Neuronal stem cell (in vitro differentiated cells): ENCODE measurements around the gene WDR48.

ENCODE experiments used
- DNase-seq: peaks from one replicate; pipeline ENCODE4 v3.0.0-alpha.2; 2013; ENCODE audit warnings: low spot score
- H2AFZ ChIP-seq: one replicate; pipeline ENCODE4 v1.6.1; 2013; ENCODE audit warnings: mild to moderate bottlenecking, low read length, inconsistent platforms
- H2AK5ac ChIP-seq: 2 replicates; pipeline ENCODE4 v1.6.1; 2013; ENCODE audit warnings: low read depth, mild to moderate bottlenecking, inconsistent platforms, low read length, moderate library complexity, mixed read lengths
- H2BK120ac ChIP-seq: 2 replicates; pipeline ENCODE4 v1.6.1; 2013; ENCODE audit warnings: low read depth, mild to moderate bottlenecking, inconsistent platforms, low read length, moderate library complexity, mixed read lengths
- H2BK12ac ChIP-seq: one replicate; pipeline ENCODE4 v1.6.1; 2013; ENCODE audit warnings: low read length, inconsistent platforms
- H2BK15ac ChIP-seq: 2 replicates; pipeline ENCODE4 v1.6.1; 2013; ENCODE audit warnings: mild to moderate bottlenecking, low read length, inconsistent platforms, mixed read lengths
- H2BK5ac ChIP-seq: one replicate; pipeline ENCODE4 v1.6.1; 2013; ENCODE audit warnings: inconsistent platforms, mild to moderate bottlenecking, low read length, moderate library complexity
- H3K14ac ChIP-seq: one replicate; pipeline ENCODE4 v1.6.1; 2013; ENCODE audit warnings: low read length, inconsistent platforms
- H3K18ac ChIP-seq: 2 replicates; pipeline ENCODE4 v1.6.1; 2013; ENCODE audit warnings: low read length, inconsistent platforms
- H3K23ac ChIP-seq: 2 replicates; pipeline ENCODE4 v1.6.1; 2013; ENCODE audit warnings: low read depth, mild to moderate bottlenecking, mixed read lengths, low read length, inconsistent platforms; ENCODE audit not compliant: poor library complexity
- H3K27ac ChIP-seq: replicated peaks from 3 replicates; pipeline ENCODE4 v1.5.1; 2013; ENCODE audit warnings: low read length, inconsistent platforms
- H3K27me3 ChIP-seq, 3 experiments: 2 replicates each; pipeline ENCODE4 v1.6.1; 2013; ENCODE audit warnings: low read length in 3 of 3, mild to moderate bottlenecking in 2 of 3, inconsistent platforms in 1 of 3, low read depth in 1 of 3, mixed read lengths in 1 of 3, moderate library complexity in 1 of 3; ENCODE audit not compliant: control insufficient read depth in 3 of 3, insufficient read depth in 3 of 3
- H3K36me3 ChIP-seq, 2 donors: replicated peaks in 1 of 2; 2 replicates each; pipeline ENCODE4 v1.6.1; 2013; ENCODE audit warnings: low read length in 2 of 2; ENCODE audit not compliant: control insufficient read depth in 2 of 2, insufficient read depth in 2 of 2
- H3K4ac ChIP-seq: 2 replicates; pipeline ENCODE4 v1.6.1; 2013; ENCODE audit warnings: inconsistent platforms, mild to moderate bottlenecking, low read length, moderate library complexity
- H3K4me1 ChIP-seq, 2 donors: 1 replicate in 1 of 2; 2 replicates in 1 of 2; pipeline ENCODE4 v1.6.1; 2013; ENCODE audit warnings: low read length in 2 of 2, low read depth in 1 of 2; ENCODE audit not compliant: control insufficient read depth in 2 of 2, insufficient read depth in 1 of 2
- H3K4me2 ChIP-seq: one replicate; pipeline ENCODE4 v1.6.1; 2013; ENCODE audit warnings: mild to moderate bottlenecking, low read length, inconsistent platforms; ENCODE audit not compliant: insufficient read depth, poor library complexity, severe bottlenecking
- H3K4me3 ChIP-seq, 2 donors: 2 replicates each; pipeline ENCODE4 v1.5.1; 2013; ENCODE audit warnings: low read length in 2 of 2, mild to moderate bottlenecking in 2 of 2, inconsistent platforms in 1 of 2, moderate library complexity in 1 of 2
- H3K79me1 ChIP-seq: one replicate; pipeline ENCODE4 v1.6.1; 2013; ENCODE audit warnings: low read depth, mild to moderate bottlenecking, inconsistent platforms, low read length, moderate library complexity
- H3K9ac ChIP-seq: one replicate; pipeline ENCODE4 v1.6.1; 2013; ENCODE audit warnings: mild to moderate bottlenecking, low read depth, low read length, inconsistent platforms; ENCODE audit not compliant: poor library complexity
- H3K9me3 ChIP-seq, 2 donors: replicated peaks in 1 of 2; 2 replicates each; pipeline versions ENCODE3 to v1.6.1; 2013; ENCODE audit warnings: low read length in 2 of 2, mild to moderate bottlenecking in 2 of 2, inconsistent platforms in 1 of 2, low read depth in 1 of 2, mixed read lengths in 1 of 2, moderate library complexity in 1 of 2; ENCODE audit not compliant: control insufficient read depth in 2 of 2, insufficient read depth in 1 of 2
- H4K8ac ChIP-seq: one replicate; pipeline ENCODE4 v1.6.1; 2013; ENCODE audit warnings: low read depth, mild to moderate bottlenecking, inconsistent platforms, low read length, moderate library complexity
- H4K91ac ChIP-seq: one replicate; pipeline ENCODE4 v1.6.1; 2013; ENCODE audit warnings: low read length, low read depth, mild to moderate bottlenecking, inconsistent platforms; ENCODE audit not compliant: poor library complexity
- WGBS, 2 donors: extraction: QIAGEN DNeasy Blood & Tissue Kit; methylation state at CpG; one replicate each; pipeline ENCODE4 v1.1.7; 2013; ENCODE audit warnings: missing lambda C conversion rate in 2 of 2, mixed read lengths in 1 of 2; ENCODE audit not compliant: insufficient read length in 2 of 2, insufficient replicate concordance in 1 of 2; ENCODE audit errors: extremely low coverage in 2 of 2; 5-methylcytosine and 5-hydroxymethylcytosine counted together

WDR48 gene

GRCh38 chr3:39088889-39089288, 37.1 kb downstream of the WDR48 start:
- Histone ChIP-seq H3K23ac (no peak overlapping the region), H3K18ac (no peak overlapping the region), H2BK5ac (no peak overlapping the region), H3K36me3 (peaks cover 27 to 97% of the 10 kb centered on the region in 2 donors), H3K4me3 (no peak overlapping the region), H4K8ac (no peak overlapping the region), H4K91ac (no peak overlapping the region), H2BK15ac (no peak overlapping the region), H3K9me3 (no peaks in the 10 kb centered on the region), H3K9ac (no peak overlapping the region), H2AK5ac (no peak overlapping the region), H3K14ac (no peak overlapping the region), H3K79me1 (no peaks in the 10 kb centered on the region), H3K27me3 (no peaks in the 10 kb centered on the region), H3K27ac (no peak overlapping the region), H2BK120ac (no peak overlapping the region), H3K4ac (no peak overlapping the region), H2BK12ac (no peak overlapping the region), H3K4me1 (no peaks in the 10 kb centered on the region), H3K4me2 (no peak overlapping the region), H2AFZ (no peak overlapping the region)
- WGBS, 2 donors = no CpG with 5 or more reads among the region's 3 CpGs
- DNase-seq = no peak

GRCh38 chr3:39090922-39091321, 39.1 kb downstream of the WDR48 start:
- no CpG with 5 or more reads among the region's 2 CpGs for whole genome bisulfite sequencing, 2 donors

GRCh38 chr3:39094851-39095677, 43.2 kb downstream of the WDR48 start:
- peaks cover 45 to 100% of the 10 kb centered on the region in 2 donors for H3K36me3 ChIP-seq
- no peak overlapping the region for H3K9ac ChIP-seq
- no peak overlapping the region for H3K4ac ChIP-seq

More at GRCh38 chr3:39090922-39091321, 39.1 kb downstream of the WDR48 start:
- Histone ChIP-seq H2AK5ac (no peak overlapping the region), H3K27ac (no peak overlapping the region), H3K23ac (no peak overlapping the region), H3K79me1 (no peaks in the 10 kb centered on the region), H3K4me2 (no peak overlapping the region), H4K8ac (no peak overlapping the region), H2BK12ac (no peak overlapping the region), H2BK15ac (no peak overlapping the region), H3K9ac (no peak overlapping the region), H2AFZ (no peak overlapping the region), H3K4ac (no peak overlapping the region), H2BK120ac (no peak overlapping the region), H3K4me3 (no peak overlapping the region), H3K27me3 (no peaks in the 10 kb centered on the region), H4K91ac (no peak overlapping the region), H3K36me3 (peaks cover 37 to 99% of the 10 kb centered on the region in 2 donors), H3K18ac (no peak overlapping the region), H3K9me3 (no peaks in the 10 kb centered on the region), H3K4me1 (no peaks in the 10 kb centered on the region), H2BK5ac (no peak overlapping the region), H3K14ac (no peak overlapping the region)
- DNase-seq = no peak

GRCh38 chr3:39095778-39096177, 44.0 kb downstream of the WDR48 start:
- H4K91ac ChIP-seq = no peak overlapping the region
- no peak overlapping the region for H4K8ac ChIP-seq
- no peak overlapping the region for H3K4me2 ChIP-seq
- no peak overlapping the region for H2BK12ac ChIP-seq
- H2AK5ac ChIP-seq = no peak overlapping the region
- no peak for DNase-seq
- peaks cover 0 to 11% of the 10 kb centered on the region in 2 donors for H3K4me1 ChIP-seq
- peaks cover 47 to 100% of the 10 kb centered on the region in 2 donors for H3K36me3 ChIP-seq
- no peak overlapping the region for H3K4ac ChIP-seq
- no peak overlapping the region for H3K18ac ChIP-seq
- no CpG with 5 or more reads among the region's 3 CpGs for WGBS, 2 donors
- H2AFZ ChIP-seq = no peak overlapping the region
- H3K23ac ChIP-seq = no peak overlapping the region
- H3K14ac ChIP-seq = no peak overlapping the region
- no peak overlapping the region for H2BK120ac ChIP-seq
- no peak overlapping the region for H3K4me3 ChIP-seq
- H3K27me3 ChIP-seq = no peaks in the 10 kb centered on the region
- H3K27ac ChIP-seq = no peak overlapping the region
- H2BK5ac ChIP-seq = no peak overlapping the region
- no peaks in the 10 kb centered on the region for H3K9me3 ChIP-seq
- H3K9ac ChIP-seq = no peak overlapping the region
- no peak overlapping the region for H2BK15ac ChIP-seq
- peaks cover 2% of the 10 kb centered on the region for H3K79me1 ChIP-seq

More at GRCh38 chr3:39094851-39095677, 43.2 kb downstream of the WDR48 start:
- Histone ChIP-seq H2AFZ (no peak overlapping the region), H3K23ac (no peak overlapping the region), H2BK120ac (no peak overlapping the region), H4K8ac (no peak overlapping the region), H3K18ac (no peak overlapping the region), H3K9me3 (no peaks in the 10 kb centered on the region), H2BK5ac (no peak overlapping the region), H3K4me1 (peaks cover 0 to 11% of the 10 kb centered on the region in 2 donors), H3K79me1 (no peaks in the 10 kb centered on the region), H2BK12ac (no peak overlapping the region), H3K14ac (no peak overlapping the region), H3K4me3 (no peak overlapping the region), H2BK15ac (no peak overlapping the region), H4K91ac (no peak overlapping the region), H2AK5ac (no peak overlapping the region), H3K4me2 (no peak overlapping the region), H3K27me3 (no peaks in the 10 kb centered on the region), H3K27ac (no peak overlapping the region)
- no CpG with 5 or more reads among the region's 7 CpGs for whole genome bisulfite sequencing, 2 donors
- no peak for DNase-seq
